ENCODE results near the gene AKAP5. TPM values are rescaled to one million over a fixed set of nuclear protein-coding genes. Genes with fewer than 3 reads are reported as not detected.

AKAP5 gene, protein sequence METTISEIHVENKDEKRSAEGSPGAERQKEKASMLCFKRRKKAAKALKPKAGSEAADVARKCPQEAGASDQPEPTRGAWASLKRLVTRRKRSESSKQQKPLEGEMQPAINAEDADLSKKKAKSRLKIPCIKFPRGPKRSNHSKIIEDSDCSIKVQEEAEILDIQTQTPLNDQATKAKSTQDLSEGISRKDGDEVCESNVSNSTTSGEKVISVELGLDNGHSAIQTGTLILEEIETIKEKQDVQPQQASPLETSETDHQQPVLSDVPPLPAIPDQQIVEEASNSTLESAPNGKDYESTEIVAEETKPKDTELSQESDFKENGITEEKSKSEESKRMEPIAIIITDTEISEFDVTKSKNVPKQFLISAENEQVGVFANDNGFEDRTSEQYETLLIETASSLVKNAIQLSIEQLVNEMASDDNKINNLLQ
- 3.8 TPM for total RNA-seq

DNA sequence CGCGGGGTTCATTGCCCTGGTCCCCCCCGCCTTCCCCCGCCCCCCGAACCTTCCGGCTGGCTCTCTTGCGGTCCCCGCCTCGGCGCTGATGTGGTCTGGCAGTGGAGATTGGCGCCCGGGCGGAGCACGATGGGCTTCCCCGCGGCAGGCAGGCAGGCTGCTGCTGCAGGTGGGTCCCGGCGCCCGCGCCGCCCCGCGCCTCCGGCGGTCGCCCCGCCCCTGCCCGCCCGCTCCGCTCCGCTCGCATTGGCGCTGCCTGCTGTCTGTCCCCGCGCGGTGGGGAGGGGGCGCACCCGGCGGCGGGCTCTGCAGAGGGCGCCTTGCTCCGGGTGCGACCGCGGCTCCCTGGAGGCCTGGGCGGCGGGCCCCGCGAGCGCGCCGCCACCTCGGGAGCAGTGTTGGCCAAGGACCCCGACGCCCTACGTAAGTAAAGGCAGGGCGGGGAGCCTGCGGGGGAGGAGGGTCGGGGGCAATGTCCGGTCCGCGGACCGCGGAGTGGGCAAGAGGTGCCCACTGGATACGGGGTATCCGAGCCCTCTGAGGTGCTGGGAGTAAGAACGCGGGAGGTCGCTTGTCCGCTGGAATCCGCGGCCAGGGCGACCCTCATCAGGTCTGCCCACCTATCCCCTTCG, at the start of gene AKAP5:
TSS of gene AKAP5 (plus strand) at position 309 of the 632 bp plus-strand sequence. CDS start 2,896 bp downstream, outside the sequence.

DNA sequence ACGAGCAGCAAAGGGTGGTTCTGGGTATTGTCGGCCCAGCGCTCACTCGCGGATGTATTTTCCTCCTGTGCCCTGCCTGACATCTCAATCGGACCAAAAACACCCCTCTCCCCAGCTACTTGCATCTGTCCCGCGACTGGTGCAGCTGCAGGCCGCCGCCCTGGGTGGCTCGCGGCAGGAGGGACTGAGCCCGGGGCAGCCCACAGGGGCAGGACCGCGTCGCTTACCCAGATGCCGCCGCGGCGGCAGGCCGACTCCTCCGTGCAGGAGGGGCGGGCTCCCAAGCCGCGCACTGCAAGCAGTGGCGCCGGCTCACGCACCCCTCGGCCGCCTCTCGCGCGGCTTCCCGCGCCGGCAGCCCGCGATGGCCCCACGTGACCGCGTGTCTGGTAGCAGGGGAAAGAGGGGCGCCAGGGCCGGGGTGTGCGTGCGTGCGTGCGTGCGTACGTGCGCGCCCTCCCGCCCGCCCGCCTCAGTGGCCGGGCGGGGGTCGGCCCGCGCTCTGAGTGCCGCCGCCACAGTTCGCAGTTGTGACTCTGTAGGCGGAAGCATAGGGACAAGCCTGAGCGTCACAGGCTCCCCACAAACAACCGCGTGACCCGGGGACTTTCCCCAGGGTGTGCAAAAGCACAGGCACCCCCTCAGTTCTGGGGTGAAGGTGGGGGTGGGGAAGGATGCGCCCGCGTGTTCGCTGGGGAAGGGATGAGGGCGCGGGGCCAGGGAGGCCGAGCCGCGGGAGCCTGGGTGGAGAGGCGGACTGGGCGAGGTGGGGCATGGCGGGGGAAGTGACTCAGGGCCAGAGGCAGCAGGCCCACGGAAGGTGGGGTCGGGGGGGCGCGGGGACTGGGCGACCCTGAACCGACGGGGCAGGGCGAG, 38.4 kb downstream of the AKAP5 start, which contains the start of gene ZBTB25:
TSS of gene ZBTB25 (minus strand) at position 405 of the 876 bp plus-strand sequence. CDS start 13,305 bp downstream, outside the sequence.

DNA sequence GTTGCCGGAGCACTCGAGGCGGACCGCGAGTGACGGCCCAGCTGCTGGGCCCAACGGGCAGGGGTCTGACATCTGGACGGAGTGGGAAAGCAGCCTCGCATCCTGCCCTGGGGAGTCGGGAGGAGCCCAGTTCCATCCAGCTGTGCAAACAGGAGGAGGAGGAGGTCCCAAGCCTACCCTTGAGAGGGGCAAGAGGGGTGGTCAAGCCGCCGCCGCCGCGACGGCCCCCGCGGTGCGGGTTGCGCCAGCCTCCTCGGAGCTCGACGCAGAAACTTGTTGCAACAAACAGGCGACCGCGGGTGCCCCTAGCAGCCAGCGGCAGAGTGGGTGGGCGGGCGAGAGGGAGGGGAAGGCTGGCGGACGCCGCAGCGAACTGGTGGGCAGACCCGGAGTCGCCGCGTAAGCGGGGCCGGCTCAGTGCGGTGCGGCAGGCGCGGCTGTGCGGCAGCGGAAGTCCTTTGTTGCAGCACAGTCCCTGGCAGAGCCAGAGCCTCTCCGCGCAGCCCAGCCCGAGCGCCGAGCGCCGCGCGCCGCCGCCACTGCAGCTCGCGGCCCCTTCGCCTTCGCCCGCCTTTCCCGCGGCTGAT, 39.1 kb downstream of the AKAP5 start, which contains the start of gene ZBTB1:
TSS of gene ZBTB1 (plus strand) at position 461 of the 587 bp plus-strand sequence. CDS start 16,735 bp downstream, outside the sequence.

Other genes starting within 250 kb of the AKAP5 start
- 0.88 TPM for gene ESR2, start 171.1 kb upstream of the AKAP5 start, total RNA-seq
- gene MTHFD1, start 77.1 kb upstream of the AKAP5 start, total RNA-seq = 41.6 TPM
- 17.3 TPM for gene ZBTB25, start 38.3 kb downstream of the AKAP5 start, total RNA-seq
- gene ZBTB1, start 39.3 kb downstream of the AKAP5 start, total RNA-seq = 65.2 TPM
- 16.5 TPM for gene HSPA2, start 75.2 kb downstream of the AKAP5 start, total RNA-seq
- gene PPP1R36, start 84.5 kb downstream of the AKAP5 start, total RNA-seq = 1.5 TPM
- 47.5 TPM for gene PLEKHG3, start 238.9 kb downstream of the AKAP5 start, total RNA-seq

All from camera-type eye (tissue), 1 donor.